ENCODE measurements around the gene DLGAP1. TPM values are rescaled to one million over a fixed set of nuclear protein-coding genes. Genes with fewer than 3 reads are reported as not detected.

Gene DLGAP1
- total RNA-seq, 1 experiment from 2014 or later = 0.39 TPM

DNA sequence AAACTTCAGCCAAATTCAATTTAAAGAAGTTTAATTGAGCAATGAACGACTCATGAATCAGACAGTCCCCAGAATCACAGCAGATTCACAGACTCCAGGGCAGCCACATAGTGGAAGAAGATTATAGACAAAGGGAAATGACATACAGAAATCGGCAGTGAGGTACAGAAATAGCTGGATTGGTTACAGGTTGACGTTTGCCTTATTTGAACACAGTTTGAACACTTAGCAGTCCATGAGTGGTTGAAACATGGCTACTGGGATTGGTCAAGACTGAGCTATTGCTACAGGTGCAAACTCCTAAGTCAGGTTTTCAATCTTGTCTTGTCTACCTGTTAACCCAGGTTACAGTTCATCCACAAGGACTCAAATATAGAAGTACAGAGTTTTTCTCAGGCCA, 169.6 kb downstream of the DLGAP1 start:
- Histone ChIP-seq H3K9me3 (ENCODE audit: control insufficient read depth in 1 of 2, insufficient read depth in 1 of 2, low read depth in 1 of 2, low read length in 2 of 2) (peaks cover 0 to 8% of the 10 kb centered on the region in 2 experiments; a peak in 1 of 4 replicates), H3K27ac (ENCODE audit: low read depth, low read length) (no peak overlapping the region), H4K20me1 (ENCODE audit: insufficient read depth) (no peaks in the 10 kb centered on the region), H3K9ac (ENCODE audit: low read length) (no peak overlapping the region), H3K4me3 (replicated peaks in 1 of 2; ENCODE audit: low read depth in 1 of 2, low read length in 2 of 2) (no peak overlapping the region), H3K27me3 (ENCODE audit: insufficient read depth, low read length) (no peaks in the 10 kb centered on the region), H3K36me3 (ENCODE audit: control insufficient read depth in 1 of 2, insufficient read depth in 2 of 2, low read length in 2 of 2) (no peaks in the 10 kb centered on the region), H3K79me2 (ENCODE audit: insufficient read depth, low read length) (no peaks in the 10 kb centered on the region), H3K4me1 (ENCODE audit: control insufficient read depth in 1 of 2, insufficient read depth in 2 of 2, low read length in 2 of 2) (no peaks in the 10 kb centered on the region), H2AFZ (ENCODE audit: low read depth, low read length, poor library complexity, severe bottlenecking) (no peak overlapping the region), H3K4me2 (ENCODE audit: low read length) (no peak overlapping the region), H3K9me2 (ENCODE audit: insufficient read depth) (no peaks in the 10 kb centered on the region)
- ChIA-PET CTCF (no interaction called here), RAD21 (ENCODE audit: low non-redundant PET in 1 of 2, low total read pairs in 2 of 2, uncharacterized antibody in 2 of 2, unreplicated experiment in 2 of 2) (no interaction called here), POLR2A (no interaction called here)
- TF ChIP-seq CEBPB (IDR thresholded peaks at IDR 0.05; ENCODE audit: low read depth) (no peak), ELF1 (IDR thresholded peaks at IDR 0.05; ENCODE audit: borderline replicate concordance, low read depth) (no peak), YY1 (IDR thresholded peaks at IDR 0.05; ENCODE audit: extremely low read depth, insufficient replicate concordance, low read depth, low read length) (no peak), SIN3A (IDR thresholded peaks at IDR 0.05; ENCODE audit: low read depth) (no peak), ZFX (IDR thresholded peaks at IDR 0.05) (no peak), SP1 (IDR thresholded peaks at IDR 0.05; ENCODE audit: low read depth) (no peak), ZNF274 (IDR thresholded peaks at IDR 0.05; ENCODE audit: low read depth, low read length) (no peak), JUND (IDR thresholded peaks at IDR 0.05) (no peak), CBX3 (IDR thresholded peaks at IDR 0.05; ENCODE audit: low read depth) (no peak), EZH2phosphoT487 (IDR thresholded peaks at IDR 0.05; ENCODE audit: borderline replicate concordance) (no peak), FOSL1 (IDR thresholded peaks at IDR 0.05; ENCODE audit: low read depth) (no peak), SRF (IDR thresholded peaks at IDR 0.05; ENCODE audit: low read depth) (no peak)
- TF ChIP-seq, protein P1, sequence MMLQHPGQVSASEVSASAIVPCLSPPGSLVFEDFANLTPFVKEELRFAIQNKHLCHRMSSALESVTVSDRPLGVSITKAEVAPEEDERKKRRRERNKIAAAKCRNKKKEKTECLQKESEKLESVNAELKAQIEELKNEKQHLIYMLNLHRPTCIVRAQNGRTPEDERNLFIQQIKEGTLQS (IDR thresholded peaks at IDR 0.05) = no peak
- TF ChIP-seq, protein P2, sequence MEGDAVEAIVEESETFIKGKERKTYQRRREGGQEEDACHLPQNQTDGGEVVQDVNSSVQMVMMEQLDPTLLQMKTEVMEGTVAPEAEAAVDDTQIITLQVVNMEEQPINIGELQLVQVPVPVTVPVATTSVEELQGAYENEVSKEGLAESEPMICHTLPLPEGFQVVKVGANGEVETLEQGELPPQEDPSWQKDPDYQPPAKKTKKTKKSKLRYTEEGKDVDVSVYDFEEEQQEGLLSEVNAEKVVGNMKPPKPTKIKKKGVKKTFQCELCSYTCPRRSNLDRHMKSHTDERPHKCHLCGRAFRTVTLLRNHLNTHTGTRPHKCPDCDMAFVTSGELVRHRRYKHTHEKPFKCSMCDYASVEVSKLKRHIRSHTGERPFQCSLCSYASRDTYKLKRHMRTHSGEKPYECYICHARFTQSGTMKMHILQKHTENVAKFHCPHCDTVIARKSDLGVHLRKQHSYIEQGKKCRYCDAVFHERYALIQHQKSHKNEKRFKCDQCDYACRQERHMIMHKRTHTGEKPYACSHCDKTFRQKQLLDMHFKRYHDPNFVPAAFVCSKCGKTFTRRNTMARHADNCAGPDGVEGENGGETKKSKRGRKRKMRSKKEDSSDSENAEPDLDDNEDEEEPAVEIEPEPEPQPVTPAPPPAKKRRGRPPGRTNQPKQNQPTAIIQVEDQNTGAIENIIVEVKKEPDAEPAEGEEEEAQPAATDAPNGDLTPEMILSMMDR (IDR thresholded peaks at IDR 0.05 in 2 of 3, conservative IDR thresholded peaks at IDR 0.05 in 1 of 3; ENCODE audit: borderline replicate concordance in 1 of 3, insufficient read depth in 1 of 3, low read depth in 2 of 3, low read length in 2 of 3) = no peak
- no TSS peak for BruUV-seq (replicated peaks)
- intact Hi-C loops (cut with micrococcal nuclease) = loop anchor here (10.0 kb wide), 1 partner anchor 61 kb away; no protein-coding TSS in a partner anchor
- ATAC-seq (no peak), DNase-seq (ENCODE audit: low read depth, low spot score) (no peak)

Measured in HCT116 (cell line).